Epithelial cell of proximal tubule (primary cell): ENCODE results near the gene SULT1A2. TPM values are rescaled to one million over a fixed set of nuclear protein-coding genes. Genes with fewer than 3 reads are reported as not detected.

Source experiments
- DNase-seq: peaks from one replicate; pipeline ENCODE4 v3.0.0-alpha.2; 2011; ENCODE audit warnings: low read depth
- H3K4me3 ChIP-seq: 2 replicates; pipeline ENCODE4 v1.5.1; 2011; ENCODE audit warnings: low read depth, mild to moderate bottlenecking, low read length
- total RNA-seq: library from RNA; depleted of rRNA; stranded (reverse); fragments of >200 nt; gene quantifications from 2 replicates; pipeline ENCODE4 v1.2.3, GENCODE V29; 2015
- TF ChIP-seq, protein P1 (sequence below): conservative IDR thresholded peaks from 2 replicates; pipeline ENCODE4 v1.5.1; 2012; ENCODE audit warnings: low read depth, mild to moderate bottlenecking, low read length

The SULT1A2 gene
- total RNA-seq, 1 donor from 2014 or later: 0.17 TPM

DNA sequence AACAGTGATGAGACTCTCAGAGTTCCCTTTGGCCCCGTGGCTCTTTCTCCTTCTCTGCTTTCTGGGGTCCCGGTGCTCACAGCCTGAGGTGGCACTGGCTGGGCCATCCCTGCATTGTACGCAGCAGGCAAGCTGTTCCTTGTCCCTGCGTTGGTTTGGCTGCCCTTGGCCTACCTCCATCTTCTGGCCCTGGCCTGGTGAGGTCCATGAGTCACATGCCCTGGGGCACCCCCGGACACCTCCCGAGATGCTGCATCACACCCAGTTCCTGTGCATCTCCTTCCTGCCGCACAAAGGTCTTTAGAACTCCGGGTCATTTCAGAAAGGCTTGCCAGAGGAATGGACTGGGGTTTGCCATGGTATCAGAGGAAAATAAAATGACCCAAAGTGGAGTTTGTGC lies 9.5 kb downstream of the SULT1A2 start:
- DNase-seq: no peak
- TF ChIP-seq, protein P1, sequence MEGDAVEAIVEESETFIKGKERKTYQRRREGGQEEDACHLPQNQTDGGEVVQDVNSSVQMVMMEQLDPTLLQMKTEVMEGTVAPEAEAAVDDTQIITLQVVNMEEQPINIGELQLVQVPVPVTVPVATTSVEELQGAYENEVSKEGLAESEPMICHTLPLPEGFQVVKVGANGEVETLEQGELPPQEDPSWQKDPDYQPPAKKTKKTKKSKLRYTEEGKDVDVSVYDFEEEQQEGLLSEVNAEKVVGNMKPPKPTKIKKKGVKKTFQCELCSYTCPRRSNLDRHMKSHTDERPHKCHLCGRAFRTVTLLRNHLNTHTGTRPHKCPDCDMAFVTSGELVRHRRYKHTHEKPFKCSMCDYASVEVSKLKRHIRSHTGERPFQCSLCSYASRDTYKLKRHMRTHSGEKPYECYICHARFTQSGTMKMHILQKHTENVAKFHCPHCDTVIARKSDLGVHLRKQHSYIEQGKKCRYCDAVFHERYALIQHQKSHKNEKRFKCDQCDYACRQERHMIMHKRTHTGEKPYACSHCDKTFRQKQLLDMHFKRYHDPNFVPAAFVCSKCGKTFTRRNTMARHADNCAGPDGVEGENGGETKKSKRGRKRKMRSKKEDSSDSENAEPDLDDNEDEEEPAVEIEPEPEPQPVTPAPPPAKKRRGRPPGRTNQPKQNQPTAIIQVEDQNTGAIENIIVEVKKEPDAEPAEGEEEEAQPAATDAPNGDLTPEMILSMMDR: no peak
- H3K4me3 ChIP-seq: no peak overlapping the region

DNA sequence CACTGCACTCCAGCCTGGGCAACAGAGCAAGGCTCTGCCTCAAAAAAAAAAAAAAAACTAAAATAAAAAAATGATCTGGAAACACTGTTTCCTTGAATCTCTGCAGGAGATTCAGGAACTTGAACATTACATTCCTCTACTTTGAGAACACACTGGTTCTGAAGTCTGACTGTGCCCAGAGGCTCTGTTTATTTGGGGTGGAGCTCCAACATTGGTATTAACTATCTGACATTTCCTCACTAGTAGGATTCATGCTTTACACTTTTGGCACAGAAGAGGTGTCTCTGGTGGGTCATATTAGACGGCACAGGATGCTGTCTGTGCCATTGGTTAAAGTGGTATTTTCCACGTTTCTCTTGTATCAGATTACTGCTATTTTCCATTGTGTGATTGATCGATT lies 10.4 kb downstream of the SULT1A2 start:
- no peak for DNase-seq
- H3K4me3 ChIP-seq: no peak overlapping the region
- TF ChIP-seq, protein P1: no peak

DNA sequence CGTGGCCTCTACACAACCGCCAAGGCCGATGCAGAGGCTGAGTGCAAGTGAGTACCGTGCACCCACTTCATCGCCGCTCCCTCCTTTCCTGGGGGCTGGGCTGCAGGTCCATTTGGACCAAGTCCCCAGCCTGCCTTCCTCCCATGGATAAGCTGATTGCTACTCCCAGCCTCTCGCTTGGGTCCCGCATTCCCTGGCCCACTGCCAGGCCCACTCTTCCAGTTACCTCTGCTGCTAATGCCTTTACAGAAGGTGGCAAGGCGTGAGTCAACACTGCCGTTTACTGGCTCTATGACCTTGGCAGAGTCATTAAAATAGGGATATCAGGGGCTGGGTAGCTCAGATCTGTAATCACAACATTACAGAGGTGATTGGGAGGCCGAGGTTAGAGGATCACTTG lies 11.2 kb downstream of the SULT1A2 start:
- no peak for DNase-seq
- H3K4me3 ChIP-seq: no peak overlapping the region
- TF ChIP-seq, protein P1: no peak

DNA sequence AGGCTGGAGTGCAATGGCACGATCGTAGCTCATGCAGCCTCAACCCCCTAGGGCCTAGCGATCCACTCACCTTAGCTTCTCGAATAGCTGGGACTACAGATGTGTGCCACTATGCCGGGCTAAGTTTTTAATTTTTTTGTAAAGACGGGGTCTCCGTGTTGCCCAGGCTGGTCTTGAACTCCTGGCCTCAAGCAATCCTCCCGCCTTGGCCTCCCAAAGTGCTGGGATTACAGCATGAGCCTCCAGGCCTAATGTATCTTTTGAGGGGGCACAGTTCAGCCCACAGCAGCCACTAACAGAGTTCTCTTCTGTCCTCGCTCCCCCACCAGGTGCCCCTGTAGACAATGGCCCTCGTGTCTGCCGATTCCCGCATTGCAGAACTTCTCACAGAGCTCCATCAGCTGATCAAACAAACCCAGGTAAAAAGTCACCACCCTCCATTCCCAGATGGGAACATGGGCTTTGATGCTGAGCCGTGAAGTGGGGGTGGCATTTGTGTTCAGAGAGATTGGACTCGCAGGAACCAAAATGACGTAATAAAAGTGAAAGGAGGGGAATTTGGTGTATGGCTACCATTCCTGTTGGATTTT lies 16.0 kb downstream of the SULT1A2 start:
- H3K4me3 ChIP-seq: no peak overlapping the region
- TF ChIP-seq, protein P1: no peak
- DNase-seq: no peak

DNA sequence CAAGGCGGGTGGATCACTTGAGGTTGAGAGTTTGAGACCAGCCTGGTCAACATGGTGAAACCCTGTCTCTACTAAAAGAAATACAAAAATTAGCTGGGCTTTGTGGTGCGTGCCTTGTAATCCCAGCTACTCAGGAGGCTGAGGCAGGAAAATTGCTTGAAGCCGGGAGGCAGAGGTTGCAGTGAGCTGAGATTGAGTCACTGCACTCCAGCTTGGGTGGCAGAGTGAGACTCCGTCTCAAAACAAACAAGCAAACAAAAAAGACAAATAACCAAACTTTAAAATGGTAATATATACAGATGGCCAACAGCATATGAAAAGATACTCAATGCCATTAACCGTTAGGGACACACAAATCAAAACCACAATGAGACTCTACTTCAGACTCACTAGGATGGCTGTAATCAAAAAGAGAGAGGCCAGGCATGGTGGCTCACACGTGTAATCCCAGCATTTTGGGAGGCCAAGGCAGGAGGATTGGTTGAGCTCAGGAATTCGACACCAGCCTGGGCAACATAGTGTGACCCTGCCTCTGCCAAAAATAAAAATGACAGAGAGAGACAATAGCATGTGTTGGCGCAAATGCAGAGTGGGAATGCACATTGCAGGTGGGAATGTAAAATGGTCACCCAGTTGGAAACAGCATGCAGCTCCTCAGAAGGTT lies 21.3 kb downstream of the SULT1A2 start:
- no peak for DNase-seq
- TF ChIP-seq, protein P1: no peak
- no peak overlapping the region for H3K4me3 ChIP-seq

DNA sequence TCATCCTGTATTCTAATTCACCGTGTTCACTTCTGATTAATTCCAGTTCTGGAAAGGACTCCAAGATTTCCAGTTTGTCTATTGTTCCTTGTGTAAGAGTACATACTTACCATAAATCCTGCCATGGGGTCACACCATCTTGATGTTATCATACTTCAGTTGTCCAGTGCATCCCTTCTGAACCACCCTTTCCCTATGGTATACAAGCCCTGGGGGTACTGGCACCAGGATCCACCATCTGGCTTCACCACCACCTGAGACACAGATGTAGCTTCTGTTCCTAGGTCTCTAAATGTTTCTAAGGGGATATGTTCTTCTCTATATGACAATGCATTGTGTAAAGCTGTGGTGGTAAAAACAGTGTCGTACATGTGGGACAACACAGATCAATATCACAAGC lies 21.9 kb downstream of the SULT1A2 start:
- H3K4me3 ChIP-seq: no peak overlapping the region
- no peak for DNase-seq
- TF ChIP-seq, protein P1: no peak
